WTC11 (cell line): ENCODE data around the gene TMTC1. TPM values are rescaled to one million over a fixed set of nuclear protein-coding genes. Genes with fewer than 3 reads are reported as not detected.

Experiments
- ATAC-seq: fragments of 200-7000 bp; cut with Tn5 transposase; 2 replicates; pipeline ENCODE4 v1.10.0; 2021; ENCODE audit warnings: mild to moderate bottlenecking, moderate library complexity
- CTCF ChIA-PET: fragments of 300-600 bp; sonication (Branson Sonifier 250); formaldehyde crosslinking; loops from one replicate; lab custom pipeline; 2021; ENCODE audit warnings: antibody characterized with exemption; lab: Charles Lee
- POLR2A ChIA-PET: fragments of 350-600 bp; sonication (Branson Sonifier 250); formaldehyde crosslinking; loops from one replicate; lab custom pipeline; 2021; ENCODE audit warnings: antibody characterized with exemption; lab: Charles Lee
- DNase-seq: peaks from one replicate; pipeline ENCODE4 v3.0.0; 2021; ENCODE audit warnings: low spot score
- H3K27ac Mint-ChIP-seq: 2 replicates; pipeline ENCODE4 v1.8.0; 2021; ENCODE audit warnings: mixed read lengths
- H3K27me3 Mint-ChIP-seq: 2 replicates; pipeline ENCODE4 v1.8.0; 2021; ENCODE audit warnings: low read depth, mild to moderate bottlenecking, moderate library complexity, mixed read lengths
- H3K36me3 Mint-ChIP-seq: 2 replicates; pipeline ENCODE4 v1.8.0; 2021; ENCODE audit warnings: mixed read lengths
- H3K4me1 Mint-ChIP-seq: 2 replicates; pipeline ENCODE4 v1.8.0; 2022; ENCODE audit warnings: mixed read lengths
- H3K4me3 Mint-ChIP-seq: 2 replicates; pipeline ENCODE4 v1.8.0; 2021; ENCODE audit warnings: mild to moderate bottlenecking, moderate library complexity, mixed read lengths
- H3K9me3 Mint-ChIP-seq: 2 replicates; pipeline ENCODE4 v1.8.0; 2021; ENCODE audit warnings: mixed read lengths
- ATF1 ChIP-seq: sonication (generic); formaldehyde crosslinking; IDR thresholded peaks from 2 replicates; pipeline ENCODE4 v1.8.1; 2023; ENCODE audit warnings: mild to moderate bottlenecking, moderate library complexity, missing genetic modification reagents
- CBFB ChIP-seq: sonication (generic); formaldehyde crosslinking; IDR thresholded peaks from 2 replicates; pipeline ENCODE4 v1.8.1; 2022; ENCODE audit warnings: mild to moderate bottlenecking, low read depth, missing genetic modification reagents
- FOXK1 ChIP-seq: sonication (generic); formaldehyde crosslinking; IDR thresholded peaks from 2 replicates; pipeline ENCODE4 v1.8.0; 2022; ENCODE audit warnings: mild to moderate bottlenecking, moderate library complexity, missing genetic modification reagents
- NFYB ChIP-seq: sonication (generic); formaldehyde crosslinking; conservative IDR thresholded peaks from 2 replicates; pipeline ENCODE4 v1.8.0; 2022; ENCODE audit warnings: low read depth, missing genetic modification reagents
- NR2C2 ChIP-seq: sonication (generic); formaldehyde crosslinking; IDR thresholded peaks from 2 replicates; pipeline ENCODE4 v1.8.0; 2022; ENCODE audit warnings: mild to moderate bottlenecking, missing genetic modification reagents
- PRRX2 ChIP-seq: fragments of 250-450 bp; sonication (Bioruptor Pico); IDR thresholded peaks from 2 replicates; pipeline ENCODE4 v1.8.0; 2021; ENCODE audit warnings: mild to moderate bottlenecking
- RELA ChIP-seq: sonication (generic); formaldehyde crosslinking; IDR thresholded peaks from 2 replicates; pipeline ENCODE4 v1.8.1; 2022; ENCODE audit warnings: missing genetic modification reagents, mild to moderate bottlenecking, borderline replicate concordance
- RORB ChIP-seq: fragments of 250-450 bp; sonication (Bioruptor Pico); IDR thresholded peaks from 2 replicates; pipeline ENCODE4 v1.9.0; 2021; ENCODE audit warnings: mild to moderate bottlenecking
- SMAD3 ChIP-seq: sonication (generic); formaldehyde crosslinking; IDR thresholded peaks from 2 replicates; pipeline ENCODE4 v1.8.0; 2022; ENCODE audit warnings: missing genetic modification reagents, mild to moderate bottlenecking, borderline replicate concordance
- SP1 ChIP-seq: sonication (generic); formaldehyde crosslinking; conservative IDR thresholded peaks from 2 replicates; pipeline ENCODE4 v1.8.1; 2022; ENCODE audit warnings: missing genetic modification reagents
- TEAD1 ChIP-seq: sonication (generic); formaldehyde crosslinking; IDR thresholded peaks from 2 replicates; pipeline ENCODE4 v1.8.0; 2022; ENCODE audit warnings: mild to moderate bottlenecking, missing genetic modification reagents
- ZNF317 ChIP-seq: sonication (generic); formaldehyde crosslinking; IDR thresholded peaks from 2 replicates; pipeline ENCODE4 v1.8.1; 2023; ENCODE audit warnings: low read depth, mild to moderate bottlenecking, moderate library complexity, missing genetic modification reagents, borderline replicate concordance
- ZNF671 ChIP-seq: fragments of 250-450 bp; sonication (Bioruptor Pico); IDR thresholded peaks from 2 replicates; pipeline ENCODE4 v1.8.0; 2021; ENCODE audit warnings: mild to moderate bottlenecking
- total RNA-seq: library from RNA; stranded (reverse); gene quantifications from 3 replicates; pipeline ENCODE4 v1.2.3, GENCODE V29; 2021
- TF ChIP-seq, protein P1 (sequence below): sonication (generic); formaldehyde crosslinking; IDR thresholded peaks from 2 replicates; pipeline ENCODE4 v1.8.0; 2023; ENCODE audit warnings: missing genetic modification reagents, mild to moderate bottlenecking, borderline replicate concordance
- TF ChIP-seq, protein P2 (sequence below): sonication (generic); formaldehyde crosslinking; IDR thresholded peaks from 2 replicates; pipeline ENCODE4 v1.8.1; 2022; ENCODE audit warnings: low read depth, missing genetic modification reagents, borderline replicate concordance
- TF ChIP-seq, protein P3 (sequence below): fragments of 250-450 bp; sonication (Bioruptor Pico); conservative IDR thresholded peaks from 2 replicates; pipeline ENCODE4 v1.9.0; 2021; ENCODE audit warnings: mild to moderate bottlenecking
- TF ChIP-seq, protein P4 (sequence below): sonication (generic); formaldehyde crosslinking; conservative IDR thresholded peaks from 2 replicates; pipeline ENCODE4 v1.8.1; 2022; ENCODE audit warnings: mild to moderate bottlenecking, missing genetic modification reagents
- TF ChIP-seq, protein P5 (sequence below): sonication (generic); formaldehyde crosslinking; IDR thresholded peaks from 2 replicates; pipeline ENCODE4 v1.8.0; 2022; ENCODE audit warnings: missing genetic modification reagents
- TF ChIP-seq, protein P6 (sequence below): sonication (generic); formaldehyde crosslinking; IDR thresholded peaks from 2 replicates; pipeline ENCODE4 v1.8.1; 2022; ENCODE audit warnings: missing genetic modification reagents, borderline replicate concordance

Gene TMTC1
- total RNA-seq, 1 experiment from 2014 or later: 17.3 TPM

DNA sequence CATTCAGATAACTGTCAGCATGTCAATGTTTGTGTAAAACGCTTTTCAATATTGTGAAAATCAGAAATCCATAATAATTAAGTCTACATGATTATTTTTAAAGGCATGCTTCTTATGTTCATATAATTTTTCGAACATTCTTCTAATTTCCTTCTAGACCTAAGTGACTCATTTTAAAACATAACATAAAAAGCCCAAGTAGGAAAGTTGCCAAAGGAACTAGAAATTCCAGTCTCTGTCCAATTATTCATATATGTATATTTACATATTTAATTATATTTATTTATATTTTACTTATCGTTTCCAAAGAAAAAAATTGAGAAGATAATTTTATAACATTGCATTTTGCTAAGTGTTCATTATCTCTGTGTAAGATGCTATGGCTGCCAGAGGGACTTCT, 110.4 kb downstream of the TMTC1 start (continued):
- TF ChIP-seq, protein P1, sequence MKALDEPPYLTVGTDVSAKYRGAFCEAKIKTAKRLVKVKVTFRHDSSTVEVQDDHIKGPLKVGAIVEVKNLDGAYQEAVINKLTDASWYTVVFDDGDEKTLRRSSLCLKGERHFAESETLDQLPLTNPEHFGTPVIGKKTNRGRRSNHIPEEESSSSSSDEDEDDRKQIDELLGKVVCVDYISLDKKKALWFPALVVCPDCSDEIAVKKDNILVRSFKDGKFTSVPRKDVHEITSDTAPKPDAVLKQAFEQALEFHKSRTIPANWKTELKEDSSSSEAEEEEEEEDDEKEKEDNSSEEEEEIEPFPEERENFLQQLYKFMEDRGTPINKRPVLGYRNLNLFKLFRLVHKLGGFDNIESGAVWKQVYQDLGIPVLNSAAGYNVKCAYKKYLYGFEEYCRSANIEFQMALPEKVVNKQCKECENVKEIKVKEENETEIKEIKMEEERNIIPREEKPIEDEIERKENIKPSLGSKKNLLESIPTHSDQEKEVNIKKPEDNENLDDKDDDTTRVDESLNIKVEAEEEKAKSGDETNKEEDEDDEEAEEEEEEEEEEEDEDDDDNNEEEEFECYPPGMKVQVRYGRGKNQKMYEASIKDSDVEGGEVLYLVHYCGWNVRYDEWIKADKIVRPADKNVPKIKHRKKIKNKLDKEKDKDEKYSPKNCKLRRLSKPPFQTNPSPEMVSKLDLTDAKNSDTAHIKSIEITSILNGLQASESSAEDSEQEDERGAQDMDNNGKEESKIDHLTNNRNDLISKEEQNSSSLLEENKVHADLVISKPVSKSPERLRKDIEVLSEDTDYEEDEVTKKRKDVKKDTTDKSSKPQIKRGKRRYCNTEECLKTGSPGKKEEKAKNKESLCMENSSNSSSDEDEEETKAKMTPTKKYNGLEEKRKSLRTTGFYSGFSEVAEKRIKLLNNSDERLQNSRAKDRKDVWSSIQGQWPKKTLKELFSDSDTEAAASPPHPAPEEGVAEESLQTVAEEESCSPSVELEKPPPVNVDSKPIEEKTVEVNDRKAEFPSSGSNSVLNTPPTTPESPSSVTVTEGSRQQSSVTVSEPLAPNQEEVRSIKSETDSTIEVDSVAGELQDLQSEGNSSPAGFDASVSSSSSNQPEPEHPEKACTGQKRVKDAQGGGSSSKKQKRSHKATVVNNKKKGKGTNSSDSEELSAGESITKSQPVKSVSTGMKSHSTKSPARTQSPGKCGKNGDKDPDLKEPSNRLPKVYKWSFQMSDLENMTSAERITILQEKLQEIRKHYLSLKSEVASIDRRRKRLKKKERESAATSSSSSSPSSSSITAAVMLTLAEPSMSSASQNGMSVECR (CRISPR knock-in tag): no peak
- TF ChIP-seq, protein P2, sequence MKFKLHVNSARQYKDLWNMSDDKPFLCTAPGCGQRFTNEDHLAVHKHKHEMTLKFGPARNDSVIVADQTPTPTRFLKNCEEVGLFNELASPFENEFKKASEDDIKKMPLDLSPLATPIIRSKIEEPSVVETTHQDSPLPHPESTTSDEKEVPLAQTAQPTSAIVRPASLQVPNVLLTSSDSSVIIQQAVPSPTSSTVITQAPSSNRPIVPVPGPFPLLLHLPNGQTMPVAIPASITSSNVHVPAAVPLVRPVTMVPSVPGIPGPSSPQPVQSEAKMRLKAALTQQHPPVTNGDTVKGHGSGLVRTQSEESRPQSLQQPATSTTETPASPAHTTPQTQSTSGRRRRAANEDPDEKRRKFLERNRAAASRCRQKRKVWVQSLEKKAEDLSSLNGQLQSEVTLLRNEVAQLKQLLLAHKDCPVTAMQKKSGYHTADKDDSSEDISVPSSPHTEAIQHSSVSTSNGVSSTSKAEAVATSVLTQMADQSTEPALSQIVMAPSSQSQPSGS (CRISPR knock-in tag): no peak
- TF ChIP-seq RELA (CRISPR knock-in tag) (no peak), PRRX2 (CRISPR knock-in tag) (no peak), FOXK1 (no peak), CBFB (CRISPR knock-in tag) (no peak), ZNF671 (no peak)
- TF ChIP-seq, protein P3, sequence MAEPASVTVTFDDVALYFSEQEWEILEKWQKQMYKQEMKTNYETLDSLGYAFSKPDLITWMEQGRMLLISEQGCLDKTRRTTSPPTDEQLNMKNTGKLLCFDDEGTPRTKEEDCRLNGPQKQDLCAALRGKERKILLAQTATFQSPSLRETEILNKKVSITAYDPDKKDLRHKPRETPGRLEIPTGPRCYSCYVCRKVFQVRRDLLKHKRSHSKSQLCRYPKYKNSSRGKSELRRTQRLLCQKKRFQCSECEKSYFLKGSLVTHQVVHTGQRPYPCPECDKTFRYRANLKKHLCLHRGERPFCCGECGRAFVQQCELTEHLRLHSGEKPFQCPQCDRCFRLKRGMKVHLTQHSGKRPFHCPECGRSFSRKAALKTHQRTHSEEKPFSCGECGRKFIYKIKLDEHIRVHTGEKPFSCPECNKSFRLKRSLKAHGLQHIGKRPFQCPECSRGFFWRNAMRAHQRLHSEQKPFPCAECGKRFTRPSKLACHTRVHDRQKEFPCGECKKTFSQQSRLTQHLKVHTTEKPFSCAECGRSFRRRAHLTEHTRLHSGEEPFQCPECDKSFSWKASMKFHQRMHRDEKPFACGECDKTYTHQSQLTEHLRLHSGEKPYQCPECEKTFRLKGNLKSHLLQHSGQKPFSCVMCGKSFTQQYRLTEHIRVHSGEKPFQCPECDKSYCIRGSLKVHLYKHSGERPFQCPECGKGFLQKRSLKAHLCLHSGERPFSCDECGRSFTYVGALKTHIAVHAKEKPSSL (CRISPR knock-in tag): no peak
- TF ChIP-seq, protein P4, sequence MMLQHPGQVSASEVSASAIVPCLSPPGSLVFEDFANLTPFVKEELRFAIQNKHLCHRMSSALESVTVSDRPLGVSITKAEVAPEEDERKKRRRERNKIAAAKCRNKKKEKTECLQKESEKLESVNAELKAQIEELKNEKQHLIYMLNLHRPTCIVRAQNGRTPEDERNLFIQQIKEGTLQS: no peak

DNA sequence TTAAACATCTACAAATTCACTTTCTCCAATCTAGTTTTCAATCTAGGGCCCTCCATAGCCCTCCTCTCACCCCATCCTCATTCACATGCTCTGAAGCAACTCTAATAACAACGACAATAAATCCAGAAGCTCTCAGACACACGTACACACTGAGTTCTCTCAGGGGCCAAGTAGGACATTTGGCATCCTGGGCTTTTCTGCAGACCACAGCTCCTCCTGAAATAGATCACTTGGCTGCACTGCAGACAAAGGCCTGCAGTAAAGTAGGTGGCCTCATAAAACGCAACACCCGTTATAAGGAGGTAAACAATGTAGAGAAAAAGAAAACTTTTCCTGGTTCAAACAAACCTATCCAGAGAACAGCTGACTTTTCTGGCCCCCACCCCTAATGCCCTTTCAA, 111.2 kb downstream of the TMTC1 start:
- CTCF ChIA-PET: no interaction called here
- peaks cover 28% of the 10 kb centered on the region for H3K4me1 Mint-ChIP-seq
- DNase-seq (no peak), ATAC-seq (no peak)
- POLR2A ChIA-PET: no interaction called here
- H3K36me3 Mint-ChIP-seq: no peaks in the 10 kb centered on the region
- H3K27ac Mint-ChIP-seq: no peak overlapping the region
- H3K4me3 Mint-ChIP-seq: no peak overlapping the region
- no peaks in the 10 kb centered on the region for H3K9me3 Mint-ChIP-seq
- no peak for TF ChIP-seq SP1 (CRISPR knock-in tag)
- TF ChIP-seq SMAD3 (CRISPR knock-in tag): no peak
- no peak for TF ChIP-seq ATF1 (CRISPR knock-in tag)
- H3K27me3 Mint-ChIP-seq: no peaks in the 10 kb centered on the region

DNA sequence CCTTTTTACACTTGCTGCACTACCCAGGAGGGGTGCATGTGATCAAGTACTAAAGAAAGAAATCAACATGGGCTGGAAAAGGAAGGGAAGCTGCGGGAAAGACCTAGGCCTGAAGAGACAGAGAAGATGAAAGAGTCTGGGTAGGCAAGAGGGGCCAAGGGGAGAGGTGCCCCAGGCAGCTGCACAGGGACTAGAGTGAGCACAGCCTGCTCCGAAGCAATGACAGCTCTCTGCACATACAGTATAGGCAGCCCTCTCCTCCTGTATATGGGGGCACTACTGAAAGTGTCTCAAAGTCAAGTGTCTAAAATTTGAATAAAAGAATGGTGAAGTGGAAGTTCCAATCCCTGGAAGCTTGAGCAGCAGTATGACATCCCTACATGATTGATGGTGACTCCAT, 112.0 kb downstream of the TMTC1 start:
- no peak for ATAC-seq
- CTCF ChIA-PET: no interaction called here
- TF ChIP-seq NR2C2 (CRISPR knock-in tag) (no peak), ZNF317 (CRISPR knock-in tag) (no peak), TEAD1 (CRISPR knock-in tag) (no peak), RORB (CRISPR knock-in tag) (no peak), NFYB (CRISPR knock-in tag) (no peak)
- TF ChIP-seq, protein P5, sequence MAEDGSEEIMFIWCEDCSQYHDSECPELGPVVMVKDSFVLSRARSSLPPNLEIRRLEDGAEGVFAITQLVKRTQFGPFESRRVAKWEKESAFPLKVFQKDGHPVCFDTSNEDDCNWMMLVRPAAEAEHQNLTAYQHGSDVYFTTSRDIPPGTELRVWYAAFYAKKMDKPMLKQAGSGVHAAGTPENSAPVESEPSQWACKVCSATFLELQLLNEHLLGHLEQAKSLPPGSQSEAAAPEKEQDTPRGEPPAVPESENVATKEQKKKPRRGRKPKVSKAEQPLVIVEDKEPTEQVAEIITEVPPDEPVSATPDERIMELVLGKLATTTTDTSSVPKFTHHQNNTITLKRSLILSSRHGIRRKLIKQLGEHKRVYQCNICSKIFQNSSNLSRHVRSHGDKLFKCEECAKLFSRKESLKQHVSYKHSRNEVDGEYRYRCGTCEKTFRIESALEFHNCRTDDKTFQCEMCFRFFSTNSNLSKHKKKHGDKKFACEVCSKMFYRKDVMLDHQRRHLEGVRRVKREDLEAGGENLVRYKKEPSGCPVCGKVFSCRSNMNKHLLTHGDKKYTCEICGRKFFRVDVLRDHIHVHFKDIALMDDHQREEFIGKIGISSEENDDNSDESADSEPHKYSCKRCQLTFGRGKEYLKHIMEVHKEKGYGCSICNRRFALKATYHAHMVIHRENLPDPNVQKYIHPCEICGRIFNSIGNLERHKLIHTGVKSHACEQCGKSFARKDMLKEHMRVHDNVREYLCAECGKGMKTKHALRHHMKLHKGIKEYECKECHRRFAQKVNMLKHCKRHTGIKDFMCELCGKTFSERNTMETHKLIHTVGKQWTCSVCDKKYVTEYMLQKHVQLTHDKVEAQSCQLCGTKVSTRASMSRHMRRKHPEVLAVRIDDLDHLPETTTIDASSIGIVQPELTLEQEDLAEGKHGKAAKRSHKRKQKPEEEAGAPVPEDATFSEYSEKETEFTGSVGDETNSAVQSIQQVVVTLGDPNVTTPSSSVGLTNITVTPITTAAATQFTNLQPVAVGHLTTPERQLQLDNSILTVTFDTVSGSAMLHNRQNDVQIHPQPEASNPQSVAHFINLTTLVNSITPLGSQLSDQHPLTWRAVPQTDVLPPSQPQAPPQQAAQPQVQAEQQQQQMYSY (CRISPR knock-in tag): no peak
- TF ChIP-seq, protein P6, sequence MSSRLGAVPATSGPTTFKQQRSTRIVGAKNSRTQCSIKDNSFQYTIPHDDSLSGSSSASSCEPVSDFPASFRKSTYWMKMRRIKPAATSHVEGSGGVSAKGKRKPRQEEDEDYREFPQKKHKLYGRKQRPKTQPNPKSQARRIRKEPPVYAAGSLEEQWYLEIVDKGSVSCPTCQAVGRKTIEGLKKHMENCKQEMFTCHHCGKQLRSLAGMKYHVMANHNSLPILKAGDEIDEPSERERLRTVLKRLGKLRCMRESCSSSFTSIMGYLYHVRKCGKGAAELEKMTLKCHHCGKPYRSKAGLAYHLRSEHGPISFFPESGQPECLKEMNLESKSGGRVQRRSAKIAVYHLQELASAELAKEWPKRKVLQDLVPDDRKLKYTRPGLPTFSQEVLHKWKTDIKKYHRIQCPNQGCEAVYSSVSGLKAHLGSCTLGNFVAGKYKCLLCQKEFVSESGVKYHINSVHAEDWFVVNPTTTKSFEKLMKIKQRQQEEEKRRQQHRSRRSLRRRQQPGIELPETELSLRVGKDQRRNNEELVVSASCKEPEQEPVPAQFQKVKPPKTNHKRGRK (CRISPR knock-in tag): no peak
- no peaks in the 10 kb centered on the region for H3K27me3 Mint-ChIP-seq
- H3K36me3 Mint-ChIP-seq: no peaks in the 10 kb centered on the region
- no peaks in the 10 kb centered on the region for H3K9me3 Mint-ChIP-seq
- no peak overlapping the region for H3K27ac Mint-ChIP-seq
- H3K4me3 Mint-ChIP-seq: no peak overlapping the region
- POLR2A ChIA-PET: no interaction called here
- no peak for DNase-seq
- peaks cover 34% of the 10 kb centered on the region for H3K4me1 Mint-ChIP-seq
